ENCODE measurements around the gene HIBCH. TPM values are rescaled to one million over a fixed set of nuclear protein-coding genes. Genes with fewer than 3 reads are reported as not detected.

HIBCH gene
- total and polyA plus RNA-seq, 9 of the 15 experiments (the other 6 are each of a cell fraction or from before 2014, with no cell fraction given): 17.0 to 65.4 (median 28.3) TPM

- H3K79me2 ChIP-seq (ENCODE audit: control insufficient read depth, insufficient read depth, low read length): no peaks in the 10 kb centered on the region
- no peaks in the 10 kb centered on the region for H3K9me3 ChIP-seq (replicated peaks; ENCODE audit: control insufficient read depth, insufficient read depth, low read depth, low read length)
- TF ChIP-seq HNRNPUL1 (IDR thresholded peaks at IDR 0.05; ENCODE audit: low read length) (no peak), SOX6 (IDR thresholded peaks at IDR 0.05) (no peak), ZNF134 (CRISPR knock-in tag; conservative IDR thresholded peaks at IDR 0.05) (no peak), YBX1 (IDR thresholded peaks at IDR 0.05) (no peak), YY1 (IDR thresholded peaks at IDR 0.05; ENCODE audit: borderline replicate concordance in 1 of 3, control insufficient read depth in 1 of 3, extremely low read depth in 1 of 3, insufficient read depth in 3 of 3, insufficient read length in 1 of 3, insufficient replicate concordance in 2 of 3, low read depth in 1 of 3, low read length in 2 of 3) (no peak), DNMT1 (IDR thresholded peaks at IDR 0.05) (no peak), RBM25 (IDR thresholded peaks at IDR 0.05; ENCODE audit: low read depth, low read length, severe bottlenecking) (no peak), ZNF436 (CRISPR knock-in tag; IDR thresholded peaks at IDR 0.05) (no peak), HNRNPH1 (optimal IDR thresholded peaks at IDR 0.05; ENCODE audit: low read depth, low read length) (no peak)
- no peaks in the 10 kb centered on the region for H3K27me3 ChIP-seq (ENCODE audit: control insufficient read depth in 2 of 2, insufficient read depth in 2 of 2, low read length in 2 of 2)
- DNase-seq (ENCODE audit: extremely low read depth in 1 of 4, low spot score in 3 of 4) (no peak), ATAC-seq (no peak), FAIRE-seq (no peak)
- intact Hi-C loops (cut with micrococcal nuclease) (no loop called here), in situ Hi-C loops (cut with MboI) (no loop called here)
- H3K27ac ChIP-seq (ENCODE audit: extremely low read depth, low read depth, low read length): no peak overlapping the region
- H4K20me1 ChIP-seq (replicated peaks; ENCODE audit: control insufficient read depth, insufficient read depth, low read length): no peaks in the 10 kb centered on the region
- no peak overlapping the region for H3K9ac ChIP-seq (ENCODE audit: insufficient read depth in 1 of 2, low read depth in 2 of 2, low read length in 2 of 2)
- no peak overlapping the region for H2AFZ ChIP-seq (ENCODE audit: low read depth, low read length)
- WGBS (ENCODE audit: insufficient coverage, low coverage, missing lambda C conversion rate): 84% methylated on average over 2 of the region's 3 CpGs
- H3K4me2 ChIP-seq (ENCODE audit: insufficient read depth, low read length): no peak overlapping the region
- POLR2A ChIA-PET: interaction anchor here (0.7 kb wide), 1 partner anchor 260 kb away, joined by 3 read pairs; no protein-coding TSS in a partner anchor
- H3K9me1 ChIP-seq (ENCODE audit: control insufficient read depth, insufficient read depth, low read length): no peaks in the 10 kb centered on the region
- no peaks in the 10 kb centered on the region for H3K4me1 ChIP-seq (replicated peaks in 1 of 2; ENCODE audit: control insufficient read depth in 2 of 2, insufficient read depth in 2 of 2, low read length in 2 of 2)
- H3K36me3 ChIP-seq (ENCODE audit: control insufficient read depth, insufficient read depth, low read length): peaks cover 34% of the 10 kb centered on the region; the same call in 2 of the 3 replicates
- CTCF ChIA-PET (ENCODE audit: low intra/inter-chr PET ratio): no interaction called here
- H3K4me3 ChIP-seq: no peak overlapping the region
- BruUV-seq (replicated peaks): no TSS peak
Measured at GRCh38 chr2:190256087-190256486, 63.5 kb downstream of the HIBCH start.

All from K562 (cell line).